ENCODE data around the gene PKNOX1.

DNA sequence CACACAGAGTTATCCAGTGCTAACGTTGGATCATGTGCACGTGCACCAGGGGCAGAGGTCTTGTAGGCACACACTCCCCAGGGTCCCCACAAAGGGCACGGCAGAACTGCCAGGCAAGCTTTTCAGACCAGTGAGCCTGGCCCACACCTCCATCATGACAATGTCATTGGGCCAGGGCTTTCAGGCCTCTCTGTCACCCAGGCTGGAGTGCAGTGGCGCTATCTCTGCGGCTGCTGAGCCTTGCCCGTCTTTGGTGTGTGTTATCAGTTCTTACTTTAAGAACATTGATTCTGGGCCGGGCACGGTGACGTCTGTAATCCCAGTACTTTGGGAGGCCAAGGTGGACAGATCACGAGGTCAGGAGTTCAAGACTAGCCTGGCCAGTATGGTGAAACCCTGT lies 44.2 kb downstream of the PKNOX1 start:
- TF ChIP-seq ZNF565 (CRISPR knock-in tag; conservative IDR thresholded peaks at IDR 0.05; ENCODE audit: low read depth): no peak
- TF ChIP-seq TCF4 (CRISPR knock-in tag; IDR thresholded peaks at IDR 0.05; ENCODE audit: borderline replicate concordance): no peak
- TF ChIP-seq, protein P1, sequence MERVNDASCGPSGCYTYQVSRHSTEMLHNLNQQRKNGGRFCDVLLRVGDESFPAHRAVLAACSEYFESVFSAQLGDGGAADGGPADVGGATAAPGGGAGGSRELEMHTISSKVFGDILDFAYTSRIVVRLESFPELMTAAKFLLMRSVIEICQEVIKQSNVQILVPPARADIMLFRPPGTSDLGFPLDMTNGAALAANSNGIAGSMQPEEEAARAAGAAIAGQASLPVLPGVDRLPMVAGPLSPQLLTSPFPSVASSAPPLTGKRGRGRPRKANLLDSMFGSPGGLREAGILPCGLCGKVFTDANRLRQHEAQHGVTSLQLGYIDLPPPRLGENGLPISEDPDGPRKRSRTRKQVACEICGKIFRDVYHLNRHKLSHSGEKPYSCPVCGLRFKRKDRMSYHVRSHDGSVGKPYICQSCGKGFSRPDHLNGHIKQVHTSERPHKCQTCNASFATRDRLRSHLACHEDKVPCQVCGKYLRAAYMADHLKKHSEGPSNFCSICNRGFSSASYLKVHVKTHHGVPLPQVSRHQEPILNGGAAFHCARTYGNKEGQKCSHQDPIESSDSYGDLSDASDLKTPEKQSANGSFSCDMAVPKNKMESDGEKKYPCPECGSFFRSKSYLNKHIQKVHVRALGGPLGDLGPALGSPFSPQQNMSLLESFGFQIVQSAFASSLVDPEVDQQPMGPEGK (CRISPR knock-in tag; IDR thresholded peaks at IDR 0.05; ENCODE audit: borderline replicate concordance): no peak
